ENCODE data around the gene FGD5. TPM values are rescaled to one million over a fixed set of nuclear protein-coding genes. Genes with fewer than 3 reads are reported as not detected.

Gene FGD5
- total RNA-seq, 1 donor from 2014 or later: 15.3 TPM

GRCh38 chr3:14827776-14828175, 9.0 kb downstream of the FGD5 start:
- no peak for DNase-seq (ENCODE audit: extremely low spot score, unreplicated experiment)

GRCh38 chr3:14829811-14830210, 11.0 kb downstream of the FGD5 start:
- no peak for DNase-seq (ENCODE audit: extremely low spot score, unreplicated experiment)
- no peaks in the 10 kb centered on the region for H3K9me3 Mint-ChIP-seq
- no peak for TF ChIP-seq CTCF (conservative IDR thresholded peaks at IDR 0.05)
- H3K27ac Mint-ChIP-seq: no peak overlapping the region
- peaks cover 35% of the 10 kb centered on the region for H3K4me1 Mint-ChIP-seq (ENCODE audit: unreplicated experiment)
- H3K36me3 Mint-ChIP-seq: no peaks in the 10 kb centered on the region
- peaks cover 64% of the 10 kb centered on the region for H3K27me3 Mint-ChIP-seq
- H3K4me3 Mint-ChIP-seq: no peak overlapping the region

More at GRCh38 chr3:14827776-14828175, 9.0 kb downstream of the FGD5 start:
- Mint-ChIP-seq H3K4me1 (ENCODE audit: unreplicated experiment) (peaks cover 42% of the 10 kb centered on the region), H3K27ac (no peak overlapping the region), H3K36me3 (no peaks in the 10 kb centered on the region), H3K27me3 (peaks cover 69% of the 10 kb centered on the region), H3K9me3 (no peaks in the 10 kb centered on the region), H3K4me3 (no peak overlapping the region)
- TF ChIP-seq CTCF (conservative IDR thresholded peaks at IDR 0.05): no peak

GRCh38 chr3:14831916-14832450, 13.2 kb downstream of the FGD5 start:
- no peak for TF ChIP-seq CTCF (conservative IDR thresholded peaks at IDR 0.05)

GRCh38 chr3:14832975-14833722, 14.4 kb downstream of the FGD5 start:
- Mint-ChIP-seq H3K36me3 (no peaks in the 10 kb centered on the region), H3K9me3 (no peaks in the 10 kb centered on the region), H3K4me1 (ENCODE audit: unreplicated experiment) (peaks cover 47% of the 10 kb centered on the region), H3K27me3 (peaks cover 55% of the 10 kb centered on the region), H3K4me3 (no peak overlapping the region), H3K27ac (no peak overlapping the region)
- no peak for DNase-seq (ENCODE audit: extremely low spot score, unreplicated experiment)
- TF ChIP-seq CTCF (conservative IDR thresholded peaks at IDR 0.05): no peak

More at GRCh38 chr3:14831916-14832450, 13.2 kb downstream of the FGD5 start:
- H3K36me3 Mint-ChIP-seq: no peaks in the 10 kb centered on the region
- no peak overlapping the region for H3K27ac Mint-ChIP-seq
- no peak for DNase-seq (ENCODE audit: extremely low spot score, unreplicated experiment)
- no peak overlapping the region for H3K4me3 Mint-ChIP-seq
- no peaks in the 10 kb centered on the region for H3K9me3 Mint-ChIP-seq
- H3K27me3 Mint-ChIP-seq: peaks cover 57% of the 10 kb centered on the region
- peaks cover 45% of the 10 kb centered on the region for H3K4me1 Mint-ChIP-seq (ENCODE audit: unreplicated experiment)

- H3K4me3 Mint-ChIP-seq: no peak overlapping the region
- peaks cover 54% of the 10 kb centered on the region for H3K4me1 Mint-ChIP-seq (ENCODE audit: unreplicated experiment)
- H3K9me3 Mint-ChIP-seq: no peaks in the 10 kb centered on the region
- TF ChIP-seq CTCF (conservative IDR thresholded peaks at IDR 0.05): no peak
- no peak overlapping the region for H3K27ac Mint-ChIP-seq
- no peak for DNase-seq (ENCODE audit: extremely low spot score, unreplicated experiment)
- H3K36me3 Mint-ChIP-seq: no peaks in the 10 kb centered on the region
- H3K27me3 Mint-ChIP-seq: peaks cover 55% of the 10 kb centered on the region
These were observed 15.4 kb downstream of the FGD5 start for GRCh38 chr3:14834121-14834520.

Data from type B pancreatic cell (in vitro differentiated cells).